Thyroid gland (tissue), 4 donors: ENCODE data around the gene IQSEC1. TPM values are rescaled to one million over a fixed set of nuclear protein-coding genes. Genes with fewer than 3 reads are reported as not detected.

Source experiments
- DNase-seq, 2 donors: peaks; one replicate each; pipeline ENCODE4 v3.0.0-alpha.2; 2019
- H3K27ac ChIP-seq, 3 donors: fragments of 200-600 bp; sonication (generic); 1 replicate in 2 of 3; 2 replicates in 1 of 3; pipeline ENCODE4 v1.5.1; 2016 to 2019; ENCODE audit warnings: mild to moderate bottlenecking in 1 of 3, moderate library complexity in 1 of 3
- H3K27me3 ChIP-seq: fragments of 200-600 bp; sonication (generic); one replicate; pipeline ENCODE4 v1.5.1; 2019
- H3K36me3 ChIP-seq, 2 donors: fragments of 200-600 bp; sonication (generic); one replicate each; pipeline ENCODE4 v1.5.1; 2016 to 2019
- H3K4me1 ChIP-seq, 2 donors: fragments of 200-600 bp; sonication (generic); one replicate each; pipeline ENCODE4 v1.5.1; 2017 to 2019
- H3K4me3 ChIP-seq, 3 donors: fragments of 200-600 bp; sonication (generic); replicated peaks in 1 of 3; 1 replicate in 2 of 3; 2 replicates in 1 of 3; pipeline ENCODE4 v1.5.1; 2016; ENCODE audit warnings: mild to moderate bottlenecking in 1 of 3
- H3K9me3 ChIP-seq: fragments of 200-600 bp; sonication (generic); one replicate; pipeline ENCODE4 v1.5.1; 2017
- CTCF ChIP-seq, 6 experiments: fragments of 200-600 bp in 3 of 6; fragments of 450-650 bp in 3 of 6; sonication (generic) in 3 of 6; IDR thresholded peaks; one replicate each; pipeline ENCODE4 v1.5.1; 2016 to 2019; ENCODE audit warnings: antibody characterized with exemption in 6 of 6, mild to moderate bottlenecking in 2 of 6, inconsistent platforms in 1 of 6, moderate library complexity in 1 of 6
- POLR2A ChIP-seq, 2 donors: fragments of 450-650 bp; IDR thresholded peaks; one replicate each; pipeline ENCODE4 v1.6.1; 2017; ENCODE audit warnings: antibody characterized with exemption in 2 of 2, mild to moderate bottlenecking in 2 of 2, moderate library complexity in 1 of 2
- WGBS, 2 donors: methylation state at CpG; one replicate each; pipeline ENCODE4 v1.1.5; 2017; 5-methylcytosine and 5-hydroxymethylcytosine counted together
- intact Hi-C: fragments of 100-400 bp; cut with DNase I; formaldehyde crosslinking; loops from one replicate; pipeline ENCODE4 v1.15.1; 2023
- total RNA-seq, 4 donors: library from RNA; depleted of rRNA; stranded (reverse); fragments of >200 nt; gene quantifications; one replicate each; pipeline ENCODE4 v1.2.3, GENCODE V29; 2016

IQSEC1 gene
- total RNA-seq, 4 donors from 2014 or later: 37.1 to 48.3 (median 38.9) TPM

DNA sequence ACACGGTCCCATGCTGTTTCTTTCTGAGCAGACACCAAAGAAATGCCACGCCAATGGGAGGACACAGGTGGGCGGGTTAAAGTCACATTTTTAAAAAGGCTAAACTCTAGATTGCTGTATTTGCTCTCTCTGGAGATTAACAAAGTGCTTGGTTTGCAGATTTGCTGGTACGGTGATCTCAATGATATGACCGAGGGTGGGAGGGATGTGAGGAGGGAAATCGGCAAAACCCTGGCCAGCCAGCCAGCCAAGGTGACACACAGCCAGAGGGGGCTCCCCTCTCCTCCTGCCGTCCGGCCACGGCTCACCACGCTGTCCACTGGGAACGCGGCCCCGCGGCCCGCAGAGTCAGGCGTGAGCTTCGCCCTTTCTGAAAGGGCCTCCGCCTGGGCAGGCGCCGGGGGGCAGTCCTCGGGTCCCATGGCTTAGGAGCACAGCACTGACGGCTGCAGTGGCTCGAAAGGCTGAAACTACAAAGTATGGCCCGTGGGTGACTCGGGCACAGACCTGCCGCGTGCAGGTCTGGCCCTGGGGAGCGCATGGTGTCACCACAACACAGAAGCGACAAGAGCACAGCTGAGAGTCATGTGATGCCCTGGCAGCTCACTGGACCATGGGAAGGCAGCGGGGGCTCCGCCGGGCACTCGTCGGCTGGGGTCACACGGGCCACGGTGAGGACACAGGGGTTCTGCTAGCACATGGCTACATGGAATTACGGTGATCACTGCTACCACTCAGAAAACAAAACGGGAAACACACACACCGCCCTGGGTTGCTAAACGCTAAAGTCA lies 174.1 kb downstream of the IQSEC1 start:
- H3K36me3 ChIP-seq: peaks cover 14 to 17% of the 10 kb centered on the region in 2 donors
- intact Hi-C loops: no loop called here
- H3K4me1 ChIP-seq: no peaks in the 10 kb centered on the region
- DNase-seq: no peak
- no peaks in the 10 kb centered on the region for H3K27me3 ChIP-seq
- WGBS, 2 donors: 91 to 93% methylated on average over 21 to 36 of the region's 40 CpGs
- H3K9me3 ChIP-seq: no peaks in the 10 kb centered on the region
- H3K4me3 ChIP-seq: no peak overlapping the region
- no peak for TF ChIP-seq CTCF (IDR thresholded peaks at IDR 0.05)
- TF ChIP-seq POLR2A (IDR thresholded peaks at IDR 0.05): no peak
- H3K27ac ChIP-seq: no peak overlapping the region

GRCh38 chr3:12898290-12898964 lies 174.8 kb downstream of the IQSEC1 start:
- no peak for DNase-seq
- Histone ChIP-seq H3K36me3 (peaks cover 14 to 17% of the 10 kb centered on the region in 2 donors), H3K27ac (no peak overlapping the region), H3K9me3 (no peaks in the 10 kb centered on the region), H3K4me1 (no peaks in the 10 kb centered on the region), H3K27me3 (no peaks in the 10 kb centered on the region), H3K4me3 (no peak overlapping the region)
- no peak for TF ChIP-seq CTCF (IDR thresholded peaks at IDR 0.05)
- TF ChIP-seq POLR2A (IDR thresholded peaks at IDR 0.05): no peak
- WGBS, 2 donors: 91 to 95% methylated on average over 20 to 22 of the region's 22 CpGs
- intact Hi-C loops: no loop called here

GRCh38 chr3:12897381-12898289 lies 175.6 kb downstream of the IQSEC1 start:
- H3K4me3 ChIP-seq: no peak overlapping the region
- 72 to 78% methylated on average over 13 of the region's 13 CpGs for WGBS, 2 donors
- H3K36me3 ChIP-seq: peaks cover 14 to 17% of the 10 kb centered on the region in 2 donors
- H3K27ac ChIP-seq: no peak overlapping the region
- H3K27me3 ChIP-seq: no peaks in the 10 kb centered on the region
- no peak for DNase-seq
- intact Hi-C loops: no loop called here
- no peak for TF ChIP-seq CTCF (IDR thresholded peaks at IDR 0.05)
- H3K4me1 ChIP-seq: no peaks in the 10 kb centered on the region
- no peaks in the 10 kb centered on the region for H3K9me3 ChIP-seq

DNA sequence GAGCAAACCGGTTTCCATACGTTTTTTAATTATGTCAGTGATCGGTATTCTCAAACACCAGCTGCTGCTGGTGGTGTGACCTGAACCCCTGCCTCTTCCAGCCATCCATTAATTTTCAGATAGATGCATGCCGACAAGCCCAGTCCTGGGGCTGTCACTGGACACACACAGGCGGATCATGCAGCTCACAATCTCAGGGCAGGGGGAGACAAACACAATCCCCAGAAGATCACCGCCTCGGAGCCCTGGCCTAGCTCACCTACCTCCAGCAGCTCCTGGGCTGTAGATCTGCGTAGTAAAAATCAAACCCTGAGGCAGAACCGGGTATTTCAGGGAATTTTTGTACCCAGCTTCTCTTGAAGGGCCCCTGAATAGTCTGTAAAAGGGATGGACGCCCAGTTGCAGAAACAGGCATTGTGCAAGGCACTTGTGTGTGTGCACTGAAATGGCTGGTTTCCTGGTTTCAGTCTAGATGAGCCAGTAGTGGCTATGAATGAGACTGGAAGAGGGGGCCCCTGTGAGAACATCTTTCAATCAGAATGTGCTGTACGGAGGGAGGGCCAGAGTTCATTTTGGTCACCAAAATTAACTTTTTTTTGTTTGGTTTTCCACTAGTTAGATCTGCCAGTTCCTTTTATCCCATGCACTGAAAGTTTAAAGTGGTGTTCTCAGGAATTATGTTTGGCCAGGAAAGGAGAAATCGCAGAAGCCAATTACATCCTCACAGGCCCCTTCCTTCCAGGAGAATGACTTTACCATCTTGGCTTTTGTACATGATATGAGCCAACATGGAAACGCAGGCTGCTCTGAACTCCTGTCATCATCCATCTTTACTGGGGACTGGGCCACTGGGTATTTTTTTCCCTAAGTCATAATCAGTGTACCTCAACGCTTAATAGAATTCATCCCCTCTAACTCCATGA lies 176.9 kb downstream of the IQSEC1 start:
- TF ChIP-seq CTCF (IDR thresholded peaks at IDR 0.05) (peak in 1 of 6 experiments; percentile 6), POLR2A (IDR thresholded peaks at IDR 0.05) (no peak)
- intact Hi-C loops: no loop called here
- WGBS, 2 donors: 59 to 63% methylated on average over 14 of the region's 14 CpGs
- no peak for DNase-seq
- Histone ChIP-seq H3K4me3 (no peak overlapping the region), H3K36me3 (peaks cover 7 to 17% of the 10 kb centered on the region in 2 donors), H3K9me3 (no peaks in the 10 kb centered on the region), H3K4me1 (peaks cover 0 to 8% of the 10 kb centered on the region in 2 donors), H3K27me3 (no peaks in the 10 kb centered on the region), H3K27ac (no peak overlapping the region)
